Gastroesophageal sphincter (tissue), 3 donors: ENCODE measurements around the gene SLC6A19.

ENCODE experiments used
- EP300 ChIP-seq: sonication (generic); formaldehyde crosslinking; IDR thresholded peaks from one replicate; pipeline ENCODE4 v1.6.1; 2017; ENCODE audit warnings: antibody characterized with exemption, mild to moderate bottlenecking
- POLR2A ChIP-seq, 2 donors: fragments of 450-650 bp; IDR thresholded peaks; one replicate each; pipeline ENCODE4 v1.6.1; 2017; ENCODE audit warnings: antibody characterized with exemption in 2 of 2, mild to moderate bottlenecking in 2 of 2, moderate library complexity in 1 of 2
- POLR2AphosphoS5 ChIP-seq: sonication (generic); formaldehyde crosslinking; IDR thresholded peaks from one replicate; pipeline ENCODE4 v1.6.1; 2017; ENCODE audit warnings: antibody characterized with exemption
- TF ChIP-seq, protein P1 (sequence below), 4 experiments: fragments of 200-600 bp in 2 of 4; fragments of 450-650 bp in 2 of 4; sonication (generic) in 1 of 4; IDR thresholded peaks; one replicate each; pipeline ENCODE4 v1.5.1; 2017 to 2019; ENCODE audit warnings: antibody characterized with exemption in 4 of 4, mild to moderate bottlenecking in 2 of 4, moderate library complexity in 2 of 4

- TF ChIP-seq, protein P1, sequence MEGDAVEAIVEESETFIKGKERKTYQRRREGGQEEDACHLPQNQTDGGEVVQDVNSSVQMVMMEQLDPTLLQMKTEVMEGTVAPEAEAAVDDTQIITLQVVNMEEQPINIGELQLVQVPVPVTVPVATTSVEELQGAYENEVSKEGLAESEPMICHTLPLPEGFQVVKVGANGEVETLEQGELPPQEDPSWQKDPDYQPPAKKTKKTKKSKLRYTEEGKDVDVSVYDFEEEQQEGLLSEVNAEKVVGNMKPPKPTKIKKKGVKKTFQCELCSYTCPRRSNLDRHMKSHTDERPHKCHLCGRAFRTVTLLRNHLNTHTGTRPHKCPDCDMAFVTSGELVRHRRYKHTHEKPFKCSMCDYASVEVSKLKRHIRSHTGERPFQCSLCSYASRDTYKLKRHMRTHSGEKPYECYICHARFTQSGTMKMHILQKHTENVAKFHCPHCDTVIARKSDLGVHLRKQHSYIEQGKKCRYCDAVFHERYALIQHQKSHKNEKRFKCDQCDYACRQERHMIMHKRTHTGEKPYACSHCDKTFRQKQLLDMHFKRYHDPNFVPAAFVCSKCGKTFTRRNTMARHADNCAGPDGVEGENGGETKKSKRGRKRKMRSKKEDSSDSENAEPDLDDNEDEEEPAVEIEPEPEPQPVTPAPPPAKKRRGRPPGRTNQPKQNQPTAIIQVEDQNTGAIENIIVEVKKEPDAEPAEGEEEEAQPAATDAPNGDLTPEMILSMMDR (IDR thresholded peaks at IDR 0.05), result no peak
- TF ChIP-seq POLR2A (IDR thresholded peaks at IDR 0.05), result no peak
- no peak for TF ChIP-seq POLR2AphosphoS5
- TF ChIP-seq EP300, result no peak
Measured at GRCh38 chr5:1216211-1216917, 15.0 kb downstream of the SLC6A19 start.
